IMR-90 (cell line): ENCODE results near the gene MAP7. TPM values are rescaled to one million over a fixed set of nuclear protein-coding genes. Genes with fewer than 3 reads are reported as not detected.

Experiments
- ATAC-seq: fragments of 200-7000 bp; cut with Tn5 transposase; 2 replicates; pipeline ENCODE4 v1.9.1; 2020; ENCODE audit warnings: low read depth, mild to moderate bottlenecking, moderate library complexity
- BruUV-seq: library from RNA; stranded (reverse); fragments of 400-500 nt; replicated peaks from 2 replicates; lab custom pipeline; 2021; lab: Mats Ljungman, UMichigan
- CTCF ChIA-PET: fragments of 300-600 bp; formaldehyde crosslinking; extraction: SDS; loops from one replicate; lab custom pipeline; 2021; ENCODE audit warnings: antibody characterized with exemption; lab: Yijun Ruan, JAX
- POLR2A ChIA-PET: fragments of 300-600 bp; sonication (Branson Sonifier 250); formaldehyde crosslinking; loops from one replicate; lab custom pipeline; 2022; ENCODE audit warnings: antibody characterized with exemption; ENCODE audit not compliant: unreplicated experiment; lab: Charles Lee
- DNase-seq: peaks from one replicate; pipeline ENCODE4 v3.0.0; 2013
- H2AFZ ChIP-seq: replicated peaks from 2 replicates; pipeline ENCODE3; 2013; ENCODE audit warnings: low read length, mild to moderate bottlenecking; ENCODE audit not compliant: poor library complexity
- H2AK5ac ChIP-seq: 2 replicates; pipeline ENCODE4 v1.6.1; 2013; ENCODE audit warnings: low read depth, low read length, inconsistent platforms
- H2AK9ac ChIP-seq: replicated peaks from 2 replicates; pipeline ENCODE3; 2013; ENCODE audit warnings: mild to moderate bottlenecking, low read depth, low read length, moderate library complexity; ENCODE audit not compliant: poor library complexity
- H2BK120ac ChIP-seq: 2 replicates; pipeline ENCODE4 v1.6.1; 2013; ENCODE audit warnings: low read depth, low read length, inconsistent platforms
- H2BK15ac ChIP-seq: 3 replicates; pipeline ENCODE4 v1.6.1; 2013; ENCODE audit warnings: low read depth, low read length, inconsistent platforms
- H2BK20ac ChIP-seq: 2 replicates; pipeline ENCODE4 v1.6.1; 2013; ENCODE audit warnings: low read depth, mild to moderate bottlenecking, inconsistent platforms, low read length, moderate library complexity
- H2BK5ac ChIP-seq: 2 replicates; pipeline ENCODE4 v1.6.1; 2013; ENCODE audit warnings: mild to moderate bottlenecking, low read depth, low read length, inconsistent platforms; ENCODE audit not compliant: poor library complexity, severe bottlenecking
- H3K14ac ChIP-seq: replicated peaks from 2 replicates; pipeline ENCODE4 v1.6.1; 2013; ENCODE audit warnings: low read depth, low read length, inconsistent platforms
- H3K18ac ChIP-seq: 2 replicates; pipeline ENCODE4 v1.6.1; 2013; ENCODE audit warnings: low read depth, low read length, control low read depth
- H3K23ac ChIP-seq: 2 replicates; pipeline ENCODE4 v1.6.1; 2013; ENCODE audit warnings: low read depth, low read length, inconsistent platforms
- H3K27ac ChIP-seq: 2 replicates; pipeline ENCODE4 v1.5.1; 2013; ENCODE audit warnings: mild to moderate bottlenecking, control low read depth, low read length; ENCODE audit not compliant: insufficient read depth
- H3K27me3 ChIP-seq: 2 replicates; pipeline ENCODE4 v1.6.1; 2013; ENCODE audit warnings: low read length; ENCODE audit not compliant: control insufficient read depth, insufficient read depth
- H3K36me3 ChIP-seq: 2 replicates; pipeline ENCODE4 v1.6.1; 2013; ENCODE audit warnings: low read length, mixed read lengths; ENCODE audit not compliant: control insufficient read depth, insufficient read depth
- H3K4ac ChIP-seq: 2 replicates; pipeline ENCODE4 v1.6.1; 2013; ENCODE audit warnings: low read depth, low read length, inconsistent platforms
- H3K4me1 ChIP-seq: 2 replicates; pipeline ENCODE4 v1.6.1; 2013; ENCODE audit warnings: low read length, mixed read lengths; ENCODE audit not compliant: control insufficient read depth, insufficient read depth
- H3K4me2 ChIP-seq: 2 replicates; pipeline ENCODE4 v1.6.1; 2013; ENCODE audit warnings: low read depth, mild to moderate bottlenecking, control low read depth, low read length, moderate library complexity
- H3K4me3 ChIP-seq: 2 replicates; pipeline ENCODE4 v1.5.1; 2013; ENCODE audit warnings: low read depth, mild to moderate bottlenecking, control low read depth, low read length, moderate library complexity; ENCODE audit not compliant: insufficient read depth
- H3K56ac ChIP-seq: 2 replicates; pipeline ENCODE4 v1.6.1; 2013; ENCODE audit warnings: low read length, inconsistent platforms; ENCODE audit not compliant: insufficient read depth; ENCODE audit errors: extremely low read depth
- H3K79me1 ChIP-seq, 2 experiments: 2 replicates each; pipeline ENCODE4 v1.6.1; 2013; ENCODE audit warnings: low read length in 2 of 2, inconsistent platforms in 1 of 2, low read depth in 1 of 2
- H3K9ac ChIP-seq: 2 replicates; pipeline ENCODE4 v1.6.1; 2013; ENCODE audit warnings: low read depth, low read length, control low read depth
- H3K9me1 ChIP-seq: 2 replicates; pipeline ENCODE4 v1.6.1; 2013; ENCODE audit warnings: low read length, inconsistent platforms; ENCODE audit not compliant: insufficient read depth
- H3K9me3 ChIP-seq: 2 replicates; pipeline ENCODE4 v1.6.1; 2013; ENCODE audit warnings: low read length; ENCODE audit not compliant: control insufficient read depth, insufficient read depth
- H4K20me1 ChIP-seq: 2 replicates; pipeline ENCODE4 v1.6.1; 2013; ENCODE audit warnings: low read length, inconsistent platforms; ENCODE audit not compliant: insufficient read depth
- H4K5ac ChIP-seq: 2 replicates; pipeline ENCODE4 v1.6.1; 2013; ENCODE audit warnings: mild to moderate bottlenecking, low read depth, low read length, control low read depth
- H4K8ac ChIP-seq, 2 experiments: 2 replicates each; pipeline ENCODE4 v1.6.1; 2013; ENCODE audit warnings: low read depth in 2 of 2, low read length in 2 of 2, control low read depth in 1 of 2, inconsistent platforms in 1 of 2
- H4K91ac ChIP-seq: 2 replicates; pipeline ENCODE4 v1.6.1; 2013; ENCODE audit warnings: low read depth, low read length, inconsistent platforms; ENCODE audit not compliant: insufficient read depth
- BHLHE40 ChIP-seq: fragments of 150-350 bp; IDR thresholded peaks from 2 replicates; pipeline ENCODE4 v1.6.1; 2016; ENCODE audit warnings: mild to moderate bottlenecking, low read depth, low read length
- CEBPB ChIP-seq: IDR thresholded peaks from 2 replicates; pipeline ENCODE4 v1.6.1; 2012; ENCODE audit warnings: low read depth, low read length, improper control_type of control experiment
- CHD1 ChIP-seq: IDR thresholded peaks from 2 replicates; pipeline ENCODE4 v1.6.1; 2012; ENCODE audit warnings: low read depth, low read length, improper control_type of control experiment
- FOS ChIP-seq: fragments of 150-350 bp; IDR thresholded peaks from 2 replicates; pipeline ENCODE4 v1.6.1; 2016; ENCODE audit warnings: low read depth, low read length
- MAFK ChIP-seq: IDR thresholded peaks from 2 replicates; pipeline ENCODE4 v1.6.1; 2012; ENCODE audit warnings: low read depth, low read length, improper control_type of control experiment
- MAZ ChIP-seq: IDR thresholded peaks from 2 replicates; pipeline ENCODE4 v1.6.1; 2012; ENCODE audit warnings: low read depth, mild to moderate bottlenecking, low read length, improper control_type of control experiment, moderate library complexity, borderline replicate concordance
- MXI1 ChIP-seq: IDR thresholded peaks from 2 replicates; pipeline ENCODE4 v1.6.1; 2012; ENCODE audit warnings: low read depth, mild to moderate bottlenecking, low read length, moderate library complexity, borderline replicate concordance
- NFE2L2 ChIP-seq: fragments of 150-350 bp; IDR thresholded peaks from 2 replicates; pipeline ENCODE4 v1.6.1; 2016; ENCODE audit warnings: low read depth, mild to moderate bottlenecking, low read length
- POLR2A ChIP-seq: IDR thresholded peaks from 2 replicates; pipeline ENCODE4 v1.6.1; 2012; ENCODE audit warnings: mild to moderate bottlenecking, low read depth, low read length
- RAD21 ChIP-seq: IDR thresholded peaks from 2 replicates; pipeline ENCODE4 v1.6.1; 2012; ENCODE audit warnings: low read length, improper control_type of control experiment
- RCOR1 ChIP-seq: IDR thresholded peaks from 2 replicates; pipeline ENCODE4 v1.6.1; 2012; ENCODE audit warnings: mild to moderate bottlenecking, low read length, improper control_type of control experiment; ENCODE audit not compliant: insufficient replicate concordance
- RFX5 ChIP-seq: IDR thresholded peaks from 2 replicates; pipeline ENCODE4 v1.8.0; 2012; ENCODE audit warnings: low read depth, mild to moderate bottlenecking, low read length, moderate library complexity
- SMC3 ChIP-seq: fragments of 150-350 bp; IDR thresholded peaks from 2 replicates; pipeline ENCODE4 v1.6.1; 2016; ENCODE audit warnings: low read depth, mild to moderate bottlenecking, antibody characterized with exemption, low read length, moderate library complexity
- WGBS, 2 experiments: methylation state at CpG; one replicate each; pipeline versions ENCODE4 v1.1.5 to v1.1.7; 2013; ENCODE audit warnings: missing lambda C conversion rate in 2 of 2; ENCODE audit not compliant: insufficient read length in 1 of 2; ENCODE audit errors: extremely low coverage in 2 of 2; 5-methylcytosine and 5-hydroxymethylcytosine counted together
- dilution Hi-C: fragments of 300-500 bp; cut with HindIII; formaldehyde crosslinking; loops from one replicate; pipeline ENCODE4 v1.14.3; 2018; ENCODE audit warnings: low sequenced_read_pairs; ENCODE audit not compliant: unreplicated experiment
- in situ Hi-C: fragments of 300-500 bp; cut with MboI; formaldehyde crosslinking; loops from 3 replicates; pipeline ENCODE4 v1.14.3; 2019; ENCODE audit warnings: low sequenced_read_pairs, inconsistent platforms, mixed read lengths
- intact Hi-C: fragments of 100-400 bp; cut with micrococcal nuclease; formaldehyde crosslinking; loops from 2 replicates; pipeline ENCODE4 v1.10.0; 2022
- polyA plus RNA-seq, 3 experiments: library from polyadenylated mRNA; depleted of rRNA; stranded (reverse); fragments of >200 nt; gene quantifications; 2 replicates each; pipeline ENCODE4 v1.2.3, GENCODE V29; 2012; ENCODE audit warnings: low replicate concordance in 1 of 3
- total RNA-seq: library from RNA; depleted of rRNA; stranded (reverse); fragments of >200 nt; gene quantifications from 2 replicates; pipeline ENCODE4 v1.2.3, GENCODE V29; 2012
- TF ChIP-seq, protein P1 (sequence below): fragments of 150-350 bp; IDR thresholded peaks from 2 replicates; pipeline ENCODE4 v1.6.1; 2017; ENCODE audit warnings: mild to moderate bottlenecking, antibody characterized with exemption, low read length, low read depth
- TF ChIP-seq, protein P2 (sequence below): fragments of 150-350 bp; IDR thresholded peaks from 2 replicates; pipeline ENCODE4 v1.6.1; 2016; ENCODE audit warnings: low read depth, mild to moderate bottlenecking, low read length, moderate library complexity, borderline replicate concordance

The MAP7 gene
- total and polyA plus RNA-seq, 2 of the 4 experiments (the other 2 are of a cell fraction), result 0.19 to 0.36 TPM

DNA sequence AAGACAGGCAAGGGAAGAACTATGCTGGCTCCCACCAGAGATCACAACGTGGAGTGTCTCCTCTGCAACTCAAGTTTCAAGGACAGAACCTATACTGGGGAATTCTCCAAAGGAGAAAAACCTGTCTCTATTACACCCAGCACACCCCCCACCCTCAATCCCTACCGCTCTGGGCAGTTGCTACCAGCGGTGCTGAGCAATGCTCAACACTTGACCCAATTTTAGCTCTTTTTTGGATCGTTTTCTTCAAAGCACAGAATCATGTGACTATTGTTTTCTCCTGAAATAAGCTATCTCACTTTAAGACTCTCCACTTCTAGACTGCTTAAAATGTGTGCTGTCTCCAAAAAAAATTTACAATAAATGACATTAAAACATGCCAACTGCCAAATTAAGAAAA is 23.3 kb downstream of the MAP7 start:
- no peak overlapping the region for H2AFZ ChIP-seq
- POLR2A ChIA-PET, result no interaction called here

More for the DNA sequence above, 23.3 kb downstream of the MAP7 start:
- H2AK5ac ChIP-seq, result no peak overlapping the region
- no peak overlapping the region for H2BK15ac ChIP-seq
- WGBS, 2 experiments, result 61% methylated on average over 2 of the region's 4 CpGs; no CpG with 5 or more reads in 1 of the 2 experiments
- no peak overlapping the region for H2AK9ac ChIP-seq
- H4K8ac ChIP-seq, result no peak overlapping the region
- H3K18ac ChIP-seq, result no peak overlapping the region
- peaks cover 10% of the 10 kb centered on the region for H3K27me3 ChIP-seq
- intact Hi-C loops, result no loop called here
- no peak overlapping the region for H3K4ac ChIP-seq
- H2BK120ac ChIP-seq, result no peak overlapping the region
- dilution Hi-C loops, result no loop called here
- H3K56ac ChIP-seq, result no peak overlapping the region
- no peak overlapping the region for H3K4me2 ChIP-seq
- H3K14ac ChIP-seq, result no peak overlapping the region
- no peaks in the 10 kb centered on the region for H4K20me1 ChIP-seq
- no peak overlapping the region for H2BK5ac ChIP-seq
- H3K4me3 ChIP-seq, result no peak overlapping the region
- BruUV-seq, result no TSS peak
- H4K91ac ChIP-seq, result no peak overlapping the region
- TF ChIP-seq, protein P1, sequence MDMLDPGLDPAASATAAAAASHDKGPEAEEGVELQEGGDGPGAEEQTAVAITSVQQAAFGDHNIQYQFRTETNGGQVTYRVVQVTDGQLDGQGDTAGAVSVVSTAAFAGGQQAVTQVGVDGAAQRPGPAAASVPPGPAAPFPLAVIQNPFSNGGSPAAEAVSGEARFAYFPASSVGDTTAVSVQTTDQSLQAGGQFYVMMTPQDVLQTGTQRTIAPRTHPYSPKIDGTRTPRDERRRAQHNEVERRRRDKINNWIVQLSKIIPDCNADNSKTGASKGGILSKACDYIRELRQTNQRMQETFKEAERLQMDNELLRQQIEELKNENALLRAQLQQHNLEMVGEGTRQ, result no peak
- TF ChIP-seq BHLHE40, result no peak
- no peak for TF ChIP-seq RFX5
- TF ChIP-seq FOS, result no peak
- no peak for TF ChIP-seq NFE2L2
- no peak for TF ChIP-seq MAZ
- TF ChIP-seq MAFK, result no peak
- no peak for TF ChIP-seq CEBPB
- no peak for TF ChIP-seq RAD21
- no peak for TF ChIP-seq MXI1
- no peak for TF ChIP-seq POLR2A
- no peak for TF ChIP-seq CHD1
- no peak for TF ChIP-seq RCOR1
- TF ChIP-seq, protein P2, sequence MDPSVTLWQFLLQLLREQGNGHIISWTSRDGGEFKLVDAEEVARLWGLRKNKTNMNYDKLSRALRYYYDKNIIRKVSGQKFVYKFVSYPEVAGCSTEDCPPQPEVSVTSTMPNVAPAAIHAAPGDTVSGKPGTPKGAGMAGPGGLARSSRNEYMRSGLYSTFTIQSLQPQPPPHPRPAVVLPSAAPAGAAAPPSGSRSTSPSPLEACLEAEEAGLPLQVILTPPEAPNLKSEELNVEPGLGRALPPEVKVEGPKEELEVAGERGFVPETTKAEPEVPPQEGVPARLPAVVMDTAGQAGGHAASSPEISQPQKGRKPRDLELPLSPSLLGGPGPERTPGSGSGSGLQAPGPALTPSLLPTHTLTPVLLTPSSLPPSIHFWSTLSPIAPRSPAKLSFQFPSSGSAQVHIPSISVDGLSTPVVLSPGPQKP, result no peak
- TF ChIP-seq SMC3, result no peak
- no peak for DNase-seq
- CTCF ChIA-PET, result interaction anchor here (0.5 kb wide), 1 partner anchor 555 kb away, joined by 3 read pairs; no protein-coding TSS in a partner anchor
- H3K23ac ChIP-seq, result no peak overlapping the region
- in situ Hi-C loops, result loop anchor here (25.0 kb wide), 1 partner anchor 1065 kb away; no protein-coding TSS in a partner anchor
- H3K9me3 ChIP-seq, result no peaks in the 10 kb centered on the region
- H3K4me1 ChIP-seq, result no peaks in the 10 kb centered on the region; the same call in 1 of the 2 replicates
- no peak for ATAC-seq
- H2BK20ac ChIP-seq, result no peak overlapping the region
- no peaks in the 10 kb centered on the region for H3K36me3 ChIP-seq
- no peak overlapping the region for H3K9ac ChIP-seq
- no peaks in the 10 kb centered on the region for H3K9me1 ChIP-seq
- H4K5ac ChIP-seq, result no peak overlapping the region
- H3K27ac ChIP-seq, result no peak overlapping the region
- H3K79me1 ChIP-seq, result no peaks in the 10 kb centered on the region
